ENCODE measurements around the gene GPR137.

DNA sequence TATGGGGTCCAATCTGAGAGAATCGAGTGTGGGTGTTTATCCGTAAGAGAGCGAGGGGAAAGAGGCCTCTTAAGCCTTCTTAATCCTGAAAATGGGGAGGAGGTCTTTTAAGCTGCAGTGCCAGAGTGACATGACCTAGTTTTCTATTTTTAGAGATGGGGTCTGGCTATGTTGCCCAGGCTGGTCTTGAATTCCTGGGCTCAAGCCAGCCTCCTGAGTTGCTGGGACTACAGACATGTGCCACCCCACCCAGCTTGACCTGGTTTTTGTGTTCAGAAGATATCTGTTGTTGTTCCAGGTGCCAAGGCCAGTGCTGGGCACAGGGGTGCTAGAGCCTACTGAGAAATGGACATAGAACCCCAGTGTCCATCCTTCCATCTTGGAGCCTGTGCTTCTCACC is 2.6 kb upstream of the GPR137 start:
- TF ChIP-seq, protein P1, sequence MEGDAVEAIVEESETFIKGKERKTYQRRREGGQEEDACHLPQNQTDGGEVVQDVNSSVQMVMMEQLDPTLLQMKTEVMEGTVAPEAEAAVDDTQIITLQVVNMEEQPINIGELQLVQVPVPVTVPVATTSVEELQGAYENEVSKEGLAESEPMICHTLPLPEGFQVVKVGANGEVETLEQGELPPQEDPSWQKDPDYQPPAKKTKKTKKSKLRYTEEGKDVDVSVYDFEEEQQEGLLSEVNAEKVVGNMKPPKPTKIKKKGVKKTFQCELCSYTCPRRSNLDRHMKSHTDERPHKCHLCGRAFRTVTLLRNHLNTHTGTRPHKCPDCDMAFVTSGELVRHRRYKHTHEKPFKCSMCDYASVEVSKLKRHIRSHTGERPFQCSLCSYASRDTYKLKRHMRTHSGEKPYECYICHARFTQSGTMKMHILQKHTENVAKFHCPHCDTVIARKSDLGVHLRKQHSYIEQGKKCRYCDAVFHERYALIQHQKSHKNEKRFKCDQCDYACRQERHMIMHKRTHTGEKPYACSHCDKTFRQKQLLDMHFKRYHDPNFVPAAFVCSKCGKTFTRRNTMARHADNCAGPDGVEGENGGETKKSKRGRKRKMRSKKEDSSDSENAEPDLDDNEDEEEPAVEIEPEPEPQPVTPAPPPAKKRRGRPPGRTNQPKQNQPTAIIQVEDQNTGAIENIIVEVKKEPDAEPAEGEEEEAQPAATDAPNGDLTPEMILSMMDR (IDR thresholded peaks at IDR 0.05; ENCODE audit: low read depth, low read length), result no peak
- TF ChIP-seq POLR2A (IDR thresholded peaks at IDR 0.05; ENCODE audit: extremely low read depth, insufficient read length) (no peak), MYC (IDR thresholded peaks at IDR 0.05; ENCODE audit: low read depth, low read length) (no peak)
- TF ChIP-seq, protein P2, sequence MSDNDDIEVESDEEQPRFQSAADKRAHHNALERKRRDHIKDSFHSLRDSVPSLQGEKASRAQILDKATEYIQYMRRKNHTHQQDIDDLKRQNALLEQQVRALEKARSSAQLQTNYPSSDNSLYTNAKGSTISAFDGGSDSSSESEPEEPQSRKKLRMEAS (IDR thresholded peaks at IDR 0.05; ENCODE audit: low read depth, low read length), result no peak

All from NB4 (cell line).